HG03108 (cell line): Measurements from ENCODE around the gene PTBP3.
A peak's percentile ranks its signal among the peaks of the same experiment; 100 is the strongest.
"Not testable (repeated sequence)": the region's sequence is repeated elsewhere in the genome, so short reads cannot be mapped to it uniquely, and the experiment has no call there.

ENCODE experiments used
- ATAC-seq: cut with Tn5 transposase; IDR thresholded peaks from one replicate; pipeline ENCODE4 v1.9.1; 2021; ENCODE audit warnings: moderate library complexity; ENCODE audit not compliant: unreplicated experiment

The PTBP3 gene, protein sequence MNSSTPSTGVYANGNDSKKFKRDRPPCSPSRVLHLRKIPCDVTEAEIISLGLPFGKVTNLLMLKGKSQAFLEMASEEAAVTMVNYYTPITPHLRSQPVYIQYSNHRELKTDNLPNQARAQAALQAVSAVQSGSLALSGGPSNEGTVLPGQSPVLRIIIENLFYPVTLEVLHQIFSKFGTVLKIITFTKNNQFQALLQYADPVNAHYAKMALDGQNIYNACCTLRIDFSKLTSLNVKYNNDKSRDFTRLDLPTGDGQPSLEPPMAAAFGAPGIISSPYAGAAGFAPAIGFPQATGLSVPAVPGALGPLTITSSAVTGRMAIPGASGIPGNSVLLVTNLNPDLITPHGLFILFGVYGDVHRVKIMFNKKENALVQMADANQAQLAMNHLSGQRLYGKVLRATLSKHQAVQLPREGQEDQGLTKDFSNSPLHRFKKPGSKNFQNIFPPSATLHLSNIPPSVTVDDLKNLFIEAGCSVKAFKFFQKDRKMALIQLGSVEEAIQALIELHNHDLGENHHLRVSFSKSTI

DNA sequence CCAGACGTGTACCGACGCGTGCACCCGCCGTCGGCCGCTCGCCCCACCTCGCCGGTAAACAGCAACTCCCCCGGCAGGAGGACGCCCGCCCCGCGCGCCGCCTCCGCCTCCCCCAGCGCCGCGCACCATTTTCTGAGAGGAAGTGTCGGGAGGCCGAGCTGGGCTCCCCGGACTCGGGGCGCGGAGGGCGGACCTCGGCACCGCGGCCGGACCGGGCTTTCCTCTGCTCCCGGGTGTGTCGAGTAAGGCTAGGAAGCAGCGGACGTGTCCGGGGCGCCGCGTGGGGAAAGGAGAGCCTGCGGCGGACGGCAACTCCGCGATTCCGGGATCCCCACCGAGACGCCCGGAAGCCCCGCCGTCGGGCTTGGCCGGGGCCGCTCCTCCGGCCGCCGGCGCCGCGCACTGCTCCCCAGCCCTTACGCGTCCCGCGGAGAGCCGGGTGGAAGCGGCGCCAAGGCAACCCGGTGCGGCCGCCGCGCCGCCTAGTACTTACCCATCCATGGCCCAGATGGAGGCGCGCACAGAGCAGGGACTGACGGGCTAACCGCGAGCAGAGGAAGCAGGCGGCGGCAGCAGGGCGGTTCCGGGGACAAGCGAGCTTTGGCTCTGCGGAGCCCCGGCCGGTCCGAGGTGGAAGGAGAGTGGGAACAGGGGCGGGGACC is at the start of gene PTBP3:
Gene PTBP3 (minus strand): TSS at position 643 of the 662 bp plus-strand sequence. CDS start 35,754 bp downstream, outside the sequence.
- ATAC-seq = peak; percentile 47

DNA sequence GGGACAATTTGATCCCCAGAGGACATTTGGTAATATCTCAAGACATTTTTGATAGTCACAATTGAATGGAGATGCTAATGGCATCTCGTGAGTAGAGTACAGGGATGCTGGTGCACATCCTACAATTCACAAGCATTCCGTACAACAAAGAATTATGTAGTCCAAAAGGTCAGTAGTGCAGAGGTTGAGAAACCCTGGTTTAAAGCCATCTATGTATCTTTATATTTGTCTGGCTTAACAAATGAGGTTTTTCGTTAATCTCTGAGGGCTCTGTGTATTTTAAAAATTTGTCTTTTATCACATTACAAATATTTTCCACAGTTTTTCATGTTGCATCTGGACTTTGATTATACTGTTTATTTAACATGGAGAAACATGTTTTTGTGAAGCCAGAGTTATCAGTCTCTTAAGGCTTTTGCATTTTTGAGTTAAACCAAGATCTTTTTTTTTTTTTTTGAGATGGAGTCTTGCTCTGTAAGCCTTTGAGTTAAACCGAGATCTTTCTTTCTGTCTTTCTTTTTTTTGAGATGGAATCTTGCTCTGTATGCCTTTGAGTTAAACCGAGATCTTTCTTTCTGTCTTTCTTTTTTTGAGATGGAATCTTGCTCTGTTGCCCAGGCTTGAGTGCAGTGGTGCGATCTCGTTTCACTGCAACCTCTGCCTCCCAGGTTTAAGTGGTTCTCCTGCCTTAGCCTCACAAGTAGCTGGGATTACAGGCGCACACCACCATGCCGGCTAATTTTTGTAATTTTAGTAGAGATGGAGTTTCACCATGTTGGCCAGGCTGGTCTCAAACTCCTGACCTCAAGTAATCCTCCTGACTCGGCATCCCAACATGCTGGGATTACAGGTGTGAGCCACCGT is 49.3 kb upstream of the PTBP3 start:
- ATAC-seq = no peak

DNA sequence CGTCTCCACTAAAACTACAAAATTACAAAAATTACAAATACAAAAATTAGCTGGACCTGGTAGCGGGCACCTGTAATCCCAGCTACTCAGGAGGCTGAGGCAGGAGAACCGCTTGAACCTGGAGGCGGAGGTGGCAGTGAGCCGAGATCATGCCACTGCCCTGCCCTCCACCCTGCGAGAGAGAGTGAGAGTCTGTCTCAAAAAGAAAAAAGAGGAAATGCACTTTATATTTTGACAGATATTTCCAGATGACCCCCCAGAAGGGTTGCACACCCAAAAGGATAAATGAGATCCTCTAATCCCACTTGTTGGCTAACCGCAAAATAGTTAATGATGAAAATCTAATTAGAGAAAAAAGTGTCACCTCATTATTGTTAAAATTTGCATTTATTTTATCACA is 48.6 kb upstream of the PTBP3 start:
- no peak for ATAC-seq

DNA sequence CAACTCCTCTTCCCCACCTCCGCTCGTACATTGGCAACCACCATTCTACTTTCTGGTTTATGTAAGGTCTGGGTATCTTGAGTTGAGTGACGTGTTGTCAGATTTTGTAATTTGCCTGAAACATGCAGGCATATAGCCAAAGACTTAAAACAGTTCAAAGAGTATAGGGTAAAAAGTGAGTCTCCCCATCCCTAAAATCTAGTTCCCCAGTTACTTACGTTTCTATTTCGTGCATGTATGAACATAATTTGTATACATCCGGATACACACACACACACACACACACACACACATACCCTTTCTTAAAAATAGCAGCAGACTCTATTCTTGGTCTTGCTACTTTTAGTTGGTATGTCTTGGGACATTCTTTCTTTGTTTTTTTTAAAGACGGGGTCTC is 47.4 kb upstream of the PTBP3 start:
- ATAC-seq = no peak

DNA sequence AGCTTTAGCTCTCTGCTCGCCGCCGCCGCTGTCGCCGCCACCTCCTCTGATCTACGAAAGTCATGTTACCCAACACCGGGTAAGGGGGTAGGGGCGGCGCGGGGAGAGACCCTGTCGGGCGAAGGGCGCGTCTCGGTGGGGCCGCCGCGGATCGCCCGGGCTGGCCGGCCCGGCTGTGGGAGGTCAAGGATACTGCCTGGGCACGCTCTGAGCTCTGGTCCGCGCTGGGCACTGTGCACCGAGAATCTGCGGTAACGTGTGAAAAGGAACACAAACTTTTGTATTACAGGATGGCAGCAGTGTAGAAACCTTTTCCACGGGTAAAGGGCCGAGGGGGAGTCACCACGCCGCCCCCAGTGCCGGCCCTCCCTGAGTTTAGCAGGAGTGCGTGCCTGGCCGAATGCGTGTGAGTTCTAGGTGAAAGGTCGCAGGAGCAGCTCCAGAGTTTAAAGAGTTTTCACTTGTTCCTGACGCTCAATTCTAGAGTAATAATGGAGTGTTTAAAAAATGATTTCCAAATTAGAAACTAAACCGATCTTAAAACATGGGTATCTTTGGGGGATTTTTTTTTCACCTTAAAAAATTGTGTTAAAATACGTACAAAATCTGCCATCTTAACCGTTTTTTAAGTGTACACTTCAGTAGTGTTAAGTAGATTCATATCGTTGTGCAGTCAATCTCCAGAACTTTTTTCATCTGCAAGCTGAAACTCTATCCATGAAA is 46.8 kb upstream of the PTBP3 start, which contains the start of gene HSDL2:
Gene HSDL2 (plus strand): TSS at position 7 of the 723 bp plus-strand sequence. CDS start 56 bp downstream, at position 63.
- ATAC-seq = peak; percentile 18

DNA sequence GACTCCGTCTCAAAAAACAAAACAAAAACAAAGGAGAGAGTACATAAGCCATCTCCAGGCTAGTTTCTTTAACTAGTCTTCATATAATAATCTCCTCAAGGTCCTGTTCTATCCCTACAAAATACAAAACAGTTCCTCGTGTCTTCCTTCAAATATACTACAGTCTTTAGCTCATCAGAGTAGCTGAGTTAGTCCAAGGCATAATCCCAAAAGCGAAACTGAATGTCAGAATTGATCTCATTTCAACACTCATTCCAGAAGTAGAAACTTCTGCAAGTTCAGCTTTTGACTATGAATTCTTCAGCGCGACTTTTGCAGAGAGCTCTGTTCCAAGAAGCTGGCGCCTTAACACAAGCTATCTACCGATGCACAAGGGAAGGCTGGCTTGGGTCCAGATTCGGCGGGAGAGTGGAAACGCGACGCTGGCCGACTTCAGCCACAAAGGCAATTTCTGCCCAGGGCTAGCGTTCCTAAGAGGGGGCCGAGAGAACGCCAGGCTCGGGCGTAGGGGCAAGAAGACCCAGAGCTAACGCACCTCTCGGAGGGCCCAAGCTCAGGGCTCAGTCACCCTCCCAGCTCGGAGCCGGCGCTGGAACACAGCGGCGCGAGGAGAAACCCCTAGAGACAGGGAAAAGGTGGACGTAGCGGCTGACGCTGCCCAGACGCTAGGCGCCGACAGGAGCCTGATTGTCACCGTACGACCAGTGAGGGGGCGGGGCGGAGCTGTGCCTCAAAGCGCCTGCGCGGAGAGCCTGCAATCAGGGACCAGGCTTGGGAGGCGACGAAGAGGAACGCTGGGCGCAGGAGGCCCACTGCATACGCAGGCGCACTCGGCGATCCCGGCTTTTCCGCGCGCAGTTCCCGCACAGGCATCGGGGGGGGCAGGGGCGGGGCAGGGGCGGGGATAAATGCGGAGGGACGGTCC is 46.0 kb upstream of the PTBP3 start:
- peak; percentile 86 for ATAC-seq

DNA sequence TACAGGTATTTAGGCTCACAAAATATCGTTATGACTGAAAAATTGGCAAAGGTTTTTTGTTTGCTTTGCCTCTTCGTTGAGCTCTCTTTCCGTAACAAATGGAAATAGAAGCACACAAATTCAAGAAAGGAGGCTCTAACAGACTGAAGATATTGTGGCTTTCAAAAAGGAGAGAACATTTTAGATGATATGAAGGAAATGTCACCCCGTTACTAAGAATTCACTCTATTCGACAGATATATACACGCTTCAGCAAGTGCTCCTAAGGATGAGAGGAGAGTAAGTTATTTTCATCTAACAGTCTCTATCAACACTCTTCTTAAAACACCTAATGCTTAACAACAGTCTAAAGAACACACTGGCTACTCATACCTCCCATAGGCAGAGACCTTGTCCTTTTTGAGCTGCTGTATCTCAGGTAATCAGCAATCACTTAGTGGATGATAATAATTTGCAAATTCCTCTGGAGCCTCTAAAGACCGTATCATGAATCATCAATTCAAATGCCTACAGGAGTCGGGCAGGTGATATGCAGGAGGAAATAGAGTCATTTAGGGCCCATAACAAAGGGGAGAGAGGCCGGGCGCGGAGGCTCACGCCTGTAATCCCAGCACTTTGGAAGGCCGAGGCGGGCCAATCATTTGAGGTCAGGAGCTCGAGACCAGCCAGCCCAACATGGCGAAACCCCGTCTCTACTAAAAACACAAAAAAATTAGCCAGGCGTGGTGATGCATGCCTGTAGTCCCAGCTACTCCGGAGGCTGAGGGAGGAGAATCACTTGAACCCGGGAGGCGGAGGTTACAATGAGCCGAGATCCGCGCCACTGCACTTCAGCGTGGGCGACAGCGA is 45.1 kb upstream of the PTBP3 start:
- no peak for ATAC-seq

DNA sequence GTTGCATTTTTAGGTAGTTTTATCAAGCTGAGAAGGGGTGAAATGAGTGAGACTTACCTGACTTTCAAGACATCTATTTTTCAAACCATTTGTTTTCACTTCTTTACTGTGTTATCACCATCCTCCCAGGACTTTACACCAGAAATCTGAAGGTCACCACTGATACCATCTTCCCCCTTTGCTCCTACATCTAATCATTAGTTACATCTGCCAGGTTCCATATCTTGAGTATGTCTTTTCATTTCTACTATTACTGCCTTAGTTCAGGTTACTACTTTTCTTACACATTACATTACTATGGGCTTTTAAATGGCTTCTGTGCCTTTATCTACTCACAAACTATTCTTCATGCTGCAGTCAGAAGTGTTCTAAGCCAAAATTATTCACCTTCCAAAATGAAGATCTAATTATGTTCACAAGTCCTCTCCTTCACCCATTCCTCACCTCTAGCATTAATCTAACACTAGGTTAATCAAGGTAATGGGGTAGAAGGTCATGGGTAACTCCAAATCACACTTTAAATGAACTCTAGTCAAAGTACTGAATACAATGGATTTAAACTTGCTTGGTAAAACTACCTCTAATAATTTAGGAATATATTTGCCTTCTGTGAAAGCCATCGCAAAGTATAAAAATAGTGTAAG is 44.4 kb upstream of the PTBP3 start:
- ATAC-seq = no peak

DNA sequence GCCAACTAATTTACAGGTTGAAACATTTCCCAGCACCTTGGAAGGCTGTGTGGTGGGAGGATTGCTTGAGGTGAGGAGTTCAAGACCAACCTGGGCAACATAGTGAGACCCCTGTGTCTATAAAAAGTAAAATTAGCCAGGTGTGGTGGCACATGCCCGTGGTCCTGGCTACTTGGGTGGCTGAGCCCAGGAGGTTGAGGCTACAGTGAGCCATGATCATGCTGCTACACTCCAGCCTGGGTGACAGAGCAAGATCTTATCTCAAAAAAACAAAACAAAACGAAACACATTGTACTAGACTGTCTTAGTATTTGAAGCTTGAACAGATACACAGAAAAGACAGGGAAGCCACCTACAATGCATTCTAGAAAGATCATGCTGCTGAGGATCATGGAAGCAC is 43.7 kb upstream of the PTBP3 start:
- ATAC-seq = no peak

DNA sequence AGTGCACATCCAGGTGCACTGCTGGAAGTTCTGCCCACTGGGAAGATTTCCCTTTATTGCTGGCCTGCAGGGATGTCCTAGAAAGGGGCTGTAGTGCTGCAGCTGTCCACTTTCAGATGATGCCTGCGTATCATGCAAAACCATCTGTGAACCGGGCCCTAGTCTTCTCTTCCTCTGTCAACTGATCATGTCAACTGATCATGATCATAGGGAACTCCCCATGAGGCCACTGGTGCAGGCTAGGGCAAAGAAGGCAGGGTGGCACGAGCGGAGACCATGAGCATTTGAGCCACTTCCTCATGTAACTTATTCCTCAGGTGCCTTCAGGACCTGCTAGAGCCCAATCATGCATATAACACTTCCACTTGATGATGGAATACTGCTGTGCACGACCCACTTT is 41.9 kb upstream of the PTBP3 start:
- no peak for ATAC-seq

DNA sequence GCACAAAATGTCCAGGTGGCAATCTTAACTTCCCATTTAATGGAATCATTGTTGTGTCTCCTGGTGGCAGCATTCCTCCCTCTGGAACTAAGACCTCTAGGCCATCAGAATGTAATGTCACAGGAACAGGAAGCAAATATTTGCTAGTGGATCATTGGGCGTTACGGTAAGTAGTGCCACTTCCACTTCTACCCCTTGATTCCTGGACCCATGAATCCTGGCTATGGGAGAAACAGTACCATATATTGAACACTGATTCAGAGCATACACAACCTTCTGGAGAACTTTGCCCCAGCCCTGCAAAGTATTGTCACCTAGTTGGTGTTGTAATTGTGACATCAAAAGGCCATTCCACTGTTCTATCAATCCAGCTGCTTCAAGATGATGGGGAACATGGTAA is 40.8 kb upstream of the PTBP3 start:
- ATAC-seq = not testable (repeated sequence)

DNA sequence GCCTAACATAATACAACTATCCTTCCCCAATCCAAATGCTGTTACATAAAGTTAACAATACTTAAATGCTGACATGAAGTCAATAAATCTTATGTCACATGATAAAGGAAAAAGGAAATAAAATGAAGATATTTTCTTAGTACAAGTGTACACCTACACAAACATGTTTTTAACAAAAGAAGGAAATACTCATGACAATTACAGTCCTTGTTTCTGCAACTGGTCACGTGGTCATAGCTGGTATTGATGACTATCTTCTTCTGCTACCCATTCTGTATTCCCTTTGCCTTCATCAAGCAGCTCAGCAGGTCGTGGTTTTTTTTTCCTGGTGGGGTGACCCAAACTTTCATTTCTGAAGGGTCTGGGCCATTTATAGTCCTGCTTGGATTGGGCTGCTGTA is 40.2 kb upstream of the PTBP3 start:
- ATAC-seq = not testable (repeated sequence)

DNA sequence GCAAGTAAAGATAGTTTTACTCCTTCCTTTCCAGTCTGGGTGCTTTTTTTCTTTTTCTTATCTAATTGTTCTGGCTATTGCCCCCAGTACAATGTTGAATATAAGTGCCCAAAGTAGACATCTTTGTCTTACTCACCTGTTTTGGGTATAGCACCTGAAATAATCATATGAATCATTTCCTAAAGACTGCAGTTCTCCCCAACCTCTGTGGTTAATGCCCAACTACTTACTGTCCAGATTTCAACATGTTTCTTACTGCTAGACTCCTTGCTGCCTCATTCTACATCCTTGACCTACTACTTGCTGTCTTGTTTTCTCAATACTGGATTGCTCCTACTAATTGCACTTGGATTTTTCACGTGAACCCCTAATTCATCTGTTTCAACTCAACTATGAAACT is 37.6 kb upstream of the PTBP3 start:
- no peak for ATAC-seq

DNA sequence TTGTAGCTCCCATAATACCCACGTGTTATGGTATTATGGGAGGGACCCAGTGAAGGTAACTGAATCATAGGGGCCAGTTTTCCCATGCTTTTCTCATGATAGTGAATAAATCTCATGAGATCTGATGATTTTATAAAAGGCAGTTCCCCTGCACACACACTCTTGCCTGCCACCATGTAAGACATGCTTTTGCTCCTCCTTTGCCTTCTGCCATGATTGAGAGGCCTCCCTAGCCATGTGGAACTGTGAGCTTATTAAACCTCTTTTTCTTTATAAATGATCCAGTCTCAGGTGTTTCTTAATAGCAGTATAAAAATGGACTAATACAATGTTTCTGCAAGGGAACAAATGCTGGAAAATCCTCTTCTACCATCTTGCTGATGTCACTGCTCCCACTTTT is 36.4 kb upstream of the PTBP3 start:
- ATAC-seq = no peak

DNA sequence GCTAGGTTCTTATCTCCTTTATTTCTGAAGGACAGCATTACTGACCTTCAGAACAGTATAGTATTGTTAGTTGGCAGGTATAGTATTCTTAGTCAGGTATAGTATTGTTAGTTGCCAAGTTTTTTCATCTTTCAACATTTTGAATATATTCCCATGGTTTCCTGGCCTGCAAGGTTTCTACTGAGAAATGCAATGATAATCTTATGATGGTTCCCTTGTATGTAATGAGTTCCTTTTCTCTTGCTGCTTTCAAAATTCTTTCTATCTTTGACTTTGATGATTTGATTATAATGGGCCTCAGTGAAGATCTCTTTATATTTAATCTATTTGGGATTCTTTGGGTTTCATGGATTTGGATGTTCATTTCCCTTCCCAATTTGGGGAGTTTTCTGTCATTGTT is 34.0 kb upstream of the PTBP3 start:
- ATAC-seq = no peak

DNA sequence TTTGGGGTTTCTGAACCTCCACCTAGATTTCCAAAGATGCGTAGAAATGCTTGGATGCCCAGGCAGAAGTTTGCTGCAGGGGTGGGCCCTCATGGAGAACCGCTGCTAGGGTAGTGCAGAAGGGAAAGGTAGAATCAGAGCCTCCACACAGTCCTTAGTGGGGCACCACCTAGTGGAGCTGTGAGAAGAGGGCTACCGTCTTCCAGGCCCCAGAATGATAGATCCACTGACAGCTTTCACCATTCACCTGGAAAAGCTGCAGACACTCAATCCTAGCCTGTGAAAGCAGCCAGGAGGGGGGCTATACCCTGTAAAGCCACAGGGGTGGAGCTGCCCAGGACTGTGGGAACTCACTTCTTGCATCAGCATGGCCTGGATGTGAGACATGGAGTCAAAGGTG is 33.2 kb upstream of the PTBP3 start:
- no peak for ATAC-seq

DNA sequence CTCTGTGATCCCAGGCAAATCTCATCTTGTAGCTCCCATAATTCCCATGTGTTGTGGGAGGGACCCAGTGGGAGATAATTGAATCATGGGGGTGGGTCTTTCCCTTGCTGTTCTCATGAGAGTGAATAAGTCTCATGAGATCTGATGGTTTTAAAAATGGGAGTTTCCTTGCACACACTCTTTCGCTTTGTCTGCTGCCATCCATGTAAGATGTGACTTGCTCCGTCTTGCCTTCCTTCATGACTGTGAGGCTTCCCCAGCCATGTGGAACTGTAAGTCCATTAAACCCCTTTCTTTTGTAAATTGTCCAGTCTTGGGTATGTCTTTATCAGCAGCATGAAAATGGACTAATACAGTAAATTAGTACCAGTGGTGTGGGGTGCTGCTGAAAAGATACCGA is 31.8 kb upstream of the PTBP3 start:
- not testable (repeated sequence) for ATAC-seq

DNA sequence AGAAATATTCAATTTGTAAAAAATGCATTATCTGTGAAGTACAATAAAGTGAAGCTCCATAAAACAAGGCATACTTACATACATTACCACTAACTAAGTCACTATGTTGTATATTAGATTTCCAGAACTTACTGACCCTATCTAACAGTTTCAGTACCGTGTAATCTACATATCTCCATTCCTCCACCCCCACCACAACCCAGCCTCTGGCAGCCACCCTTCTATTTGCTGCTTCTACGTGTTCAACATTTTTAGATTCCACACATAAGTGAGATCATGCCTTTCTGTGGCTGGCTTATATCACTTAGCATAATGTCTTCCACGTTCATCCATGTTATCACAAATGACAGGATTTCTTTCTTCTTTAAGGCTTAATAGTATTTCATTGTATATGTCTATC is 31.3 kb upstream of the PTBP3 start:
- no peak for ATAC-seq
